Measurements from ENCODE around the gene MRPL24. TPM values are rescaled to one million over a fixed set of nuclear protein-coding genes. Genes with fewer than 3 reads are reported as not detected.

The MRPL24 gene
- total and polyA plus RNA-seq, 2 of the 13 experiments (the other 11 are each of a cell fraction or from before 2014, with no cell fraction given) = 38.1 to 42.9 TPM

DNA sequence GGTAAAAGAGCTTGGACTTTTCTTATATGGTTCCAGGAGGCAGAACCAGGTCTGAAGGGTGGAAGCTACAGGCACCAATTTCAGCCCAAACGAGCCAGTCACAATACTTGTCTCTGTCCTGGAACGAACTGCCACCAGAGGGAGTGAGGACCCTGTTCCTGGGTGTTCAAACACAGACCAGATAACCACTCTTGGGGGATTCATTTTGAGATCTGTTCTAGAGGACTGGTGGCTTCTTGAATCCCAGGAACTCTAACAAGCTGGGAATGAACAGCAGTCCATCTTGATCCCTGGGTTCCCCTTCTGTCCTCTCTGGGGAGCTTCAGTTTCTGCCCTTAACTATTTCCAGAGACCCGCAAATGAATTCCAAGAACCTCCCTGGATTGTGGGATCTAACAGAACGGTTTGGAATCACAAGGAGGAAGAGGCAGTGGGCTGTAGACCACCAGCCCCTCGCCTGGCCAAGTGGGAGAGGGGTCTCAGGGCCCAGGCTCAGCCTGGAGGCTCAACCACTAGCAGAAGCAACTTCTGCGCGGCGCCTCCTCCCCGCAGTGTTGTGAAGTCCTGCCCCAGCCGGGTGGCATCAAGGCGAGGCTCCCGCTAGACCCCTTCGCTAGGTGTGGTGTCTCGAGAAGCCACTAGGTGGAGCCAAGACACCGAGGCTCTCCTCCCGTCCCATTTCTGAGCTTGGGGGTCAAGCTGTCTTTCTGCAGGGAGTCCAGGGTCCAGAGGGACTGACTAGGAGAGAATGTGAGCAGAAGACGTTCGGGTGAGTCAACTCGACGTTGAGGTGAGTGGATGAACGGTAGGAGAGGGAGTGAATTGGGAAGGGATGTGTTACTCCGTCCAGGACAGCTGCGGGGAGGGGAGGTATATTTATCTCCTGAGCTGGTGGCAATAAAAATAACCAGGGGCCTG, 51.6 kb downstream of the MRPL24 start (continued):
- TF ChIP-seq ZBTB40 (IDR thresholded peaks at IDR 0.05) (no peak), ZBTB40 (CRISPR knock-in tag; IDR thresholded peaks at IDR 0.05) (no peak), POLR2AphosphoS5 (IDR thresholded peaks at IDR 0.05; ENCODE audit: low read depth, low read length) (no peak), SPEN (CRISPR knock-in tag; IDR thresholded peaks at IDR 0.05; ENCODE audit: low read depth) (no peak), TIGD3 (CRISPR knock-in tag; IDR thresholded peaks at IDR 0.05; ENCODE audit: borderline replicate concordance) (no peak), GTF3A (CRISPR knock-in tag; conservative IDR thresholded peaks at IDR 0.05) (no peak), SIN3B (IDR thresholded peaks at IDR 0.05; ENCODE audit: low read length) (no peak), ZNF335 (CRISPR knock-in tag; IDR thresholded peaks at IDR 0.05) (no peak), HIC2 (CRISPR knock-in tag; IDR thresholded peaks at IDR 0.05; ENCODE audit: low read depth) (0 out of 2 replicates have a peak, but pooled peaks have one; percentile 39), REXO4 (CRISPR knock-in tag; IDR thresholded peaks at IDR 0.05; ENCODE audit: borderline replicate concordance) (no peak), SRSF9 (IDR thresholded peaks at IDR 0.05; ENCODE audit: borderline replicate concordance, insufficient read depth, low read depth, low read length, poor library complexity, severe bottlenecking) (no peak), ZNF138 (CRISPR knock-in tag; IDR thresholded peaks at IDR 0.05; ENCODE audit: low read depth) (no peak), SATB2 (CRISPR knock-in tag; IDR thresholded peaks at IDR 0.05) (no peak), SSRP1 (CRISPR knock-in tag; IDR thresholded peaks at IDR 0.05) (no peak), HDAC1 (CRISPR knock-in tag; IDR thresholded peaks at IDR 0.05) (no peak; the same call in 1 of the 2 replicates)
- TF ChIP-seq, protein P1, sequence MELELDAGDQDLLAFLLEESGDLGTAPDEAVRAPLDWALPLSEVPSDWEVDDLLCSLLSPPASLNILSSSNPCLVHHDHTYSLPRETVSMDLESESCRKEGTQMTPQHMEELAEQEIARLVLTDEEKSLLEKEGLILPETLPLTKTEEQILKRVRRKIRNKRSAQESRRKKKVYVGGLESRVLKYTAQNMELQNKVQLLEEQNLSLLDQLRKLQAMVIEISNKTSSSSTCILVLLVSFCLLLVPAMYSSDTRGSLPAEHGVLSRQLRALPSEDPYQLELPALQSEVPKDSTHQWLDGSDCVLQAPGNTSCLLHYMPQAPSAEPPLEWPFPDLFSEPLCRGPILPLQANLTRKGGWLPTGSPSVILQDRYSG (CRISPR knock-in tag; IDR thresholded peaks at IDR 0.05) = no peak

Measured in HepG2 (cell line).